Thoracic aorta (tissue), 2 donors: ENCODE data around the gene PGAM2. TPM values are rescaled to one million over a fixed set of nuclear protein-coding genes. Genes with fewer than 3 reads are reported as not detected.
"Not testable (repeated sequence)": the region's sequence is repeated elsewhere in the genome, so short reads cannot be mapped to it uniquely, and the experiment has no call there.

ENCODE experiments used
- ATAC-seq: fragments of 150-250 bp; one replicate; pipeline ENCODE4 v1.8.0; 2017; ENCODE audit warnings: low read depth; ENCODE audit not compliant: insufficient number of reproducible peaks, low FRiP score
- DNase-seq: peaks from one replicate; pipeline ENCODE4 v3.0.0-alpha.2; 2020; ENCODE audit warnings: low spot score
- H3K27ac ChIP-seq, 2 donors: fragments of 200-600 bp; sonication (generic); 1 replicate in 1 of 2; 2 replicates in 1 of 2; pipeline ENCODE4 v1.5.1; 2016; ENCODE audit warnings: mild to moderate bottlenecking in 2 of 2, moderate library complexity in 2 of 2
- H3K27me3 ChIP-seq: fragments of 200-600 bp; sonication (generic); replicated peaks from 2 replicates; pipeline ENCODE4 v1.6.0; 2016; ENCODE audit warnings: mild to moderate bottlenecking; ENCODE audit not compliant: insufficient read depth
- H3K36me3 ChIP-seq: fragments of 200-600 bp; sonication (generic); one replicate; pipeline ENCODE4 v1.5.1; 2016
- H3K4me1 ChIP-seq, 2 donors: fragments of 200-600 bp; sonication (generic); 1 replicate in 1 of 2; 2 replicates in 1 of 2; pipeline versions ENCODE4 v1.5.1 to v1.6.0; 2016; ENCODE audit warnings: low read depth in 2 of 2, mild to moderate bottlenecking in 1 of 2; ENCODE audit not compliant: control insufficient read depth in 1 of 2
- H3K4me3 ChIP-seq: fragments of 200-600 bp; sonication (generic); 2 replicates; pipeline ENCODE4 v1.5.1; 2016; ENCODE audit warnings: mild to moderate bottlenecking
- H3K9me3 ChIP-seq: fragments of 200-600 bp; sonication (generic); 2 replicates; pipeline ENCODE4 v1.5.1; 2016
- total RNA-seq, 2 donors: library from RNA; depleted of rRNA; stranded (reverse); fragments of >200 nt; gene quantifications; one replicate each; pipeline versions ENCODE4 v1.1.0 to v1.2.3, GENCODE V29; 2016
- TF ChIP-seq, protein P1 (sequence below): fragments of 200-600 bp; sonication (generic); IDR thresholded peaks from one replicate; pipeline ENCODE4 v1.5.1; 2019; ENCODE audit warnings: antibody characterized with exemption

PGAM2 gene
- total RNA-seq, 2 donors from 2014 or later = 1.8 to 9.5 TPM

DNA sequence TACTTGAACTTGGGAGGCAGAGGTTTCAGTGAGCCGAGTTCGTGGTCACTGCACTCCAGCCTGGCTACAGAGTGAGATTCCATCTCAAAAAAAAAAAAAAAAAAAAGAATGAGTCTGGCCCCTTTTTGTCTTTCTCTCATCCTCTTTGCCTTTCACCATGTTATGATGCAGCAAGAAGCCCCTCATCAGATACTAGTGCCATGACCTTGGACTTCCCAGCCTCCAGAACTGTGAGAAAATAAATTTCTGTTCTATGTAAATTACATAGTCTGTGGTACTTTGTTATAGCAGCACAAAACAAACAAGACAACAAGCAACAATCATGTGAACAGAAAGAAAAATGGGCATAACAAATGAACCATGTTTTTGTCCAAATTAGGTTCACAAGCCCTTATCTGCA lies 23.1 kb downstream of the PGAM2 start:
- DNase-seq (no peak), ATAC-seq (no peak)
- Histone ChIP-seq H3K4me3 (no peak overlapping the region), H3K27me3 (no peaks in the 10 kb centered on the region), H3K27ac (no peak overlapping the region), H3K4me1 (peaks cover 8 to 24% of the 10 kb centered on the region in 2 donors), H3K36me3 (peaks cover 5% of the 10 kb centered on the region), H3K9me3 (no peaks in the 10 kb centered on the region)
- TF ChIP-seq, protein P1, sequence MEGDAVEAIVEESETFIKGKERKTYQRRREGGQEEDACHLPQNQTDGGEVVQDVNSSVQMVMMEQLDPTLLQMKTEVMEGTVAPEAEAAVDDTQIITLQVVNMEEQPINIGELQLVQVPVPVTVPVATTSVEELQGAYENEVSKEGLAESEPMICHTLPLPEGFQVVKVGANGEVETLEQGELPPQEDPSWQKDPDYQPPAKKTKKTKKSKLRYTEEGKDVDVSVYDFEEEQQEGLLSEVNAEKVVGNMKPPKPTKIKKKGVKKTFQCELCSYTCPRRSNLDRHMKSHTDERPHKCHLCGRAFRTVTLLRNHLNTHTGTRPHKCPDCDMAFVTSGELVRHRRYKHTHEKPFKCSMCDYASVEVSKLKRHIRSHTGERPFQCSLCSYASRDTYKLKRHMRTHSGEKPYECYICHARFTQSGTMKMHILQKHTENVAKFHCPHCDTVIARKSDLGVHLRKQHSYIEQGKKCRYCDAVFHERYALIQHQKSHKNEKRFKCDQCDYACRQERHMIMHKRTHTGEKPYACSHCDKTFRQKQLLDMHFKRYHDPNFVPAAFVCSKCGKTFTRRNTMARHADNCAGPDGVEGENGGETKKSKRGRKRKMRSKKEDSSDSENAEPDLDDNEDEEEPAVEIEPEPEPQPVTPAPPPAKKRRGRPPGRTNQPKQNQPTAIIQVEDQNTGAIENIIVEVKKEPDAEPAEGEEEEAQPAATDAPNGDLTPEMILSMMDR = no peak

GRCh38 chr7:44040493-44040891 lies 24.9 kb downstream of the PGAM2 start:
- not testable (repeated sequence) for H3K36me3 ChIP-seq, H3K9me3 ChIP-seq, H3K27me3 ChIP-seq, DNase-seq, H3K27ac ChIP-seq, ATAC-seq
- TF ChIP-seq, protein P1 = peak; percentile 15
- Histone ChIP-seq H3K4me1 (peaks cover 6 to 12% of the 10 kb centered on the region in 2 donors), H3K4me3 (peak overlapping the region; percentile 69)

DNA sequence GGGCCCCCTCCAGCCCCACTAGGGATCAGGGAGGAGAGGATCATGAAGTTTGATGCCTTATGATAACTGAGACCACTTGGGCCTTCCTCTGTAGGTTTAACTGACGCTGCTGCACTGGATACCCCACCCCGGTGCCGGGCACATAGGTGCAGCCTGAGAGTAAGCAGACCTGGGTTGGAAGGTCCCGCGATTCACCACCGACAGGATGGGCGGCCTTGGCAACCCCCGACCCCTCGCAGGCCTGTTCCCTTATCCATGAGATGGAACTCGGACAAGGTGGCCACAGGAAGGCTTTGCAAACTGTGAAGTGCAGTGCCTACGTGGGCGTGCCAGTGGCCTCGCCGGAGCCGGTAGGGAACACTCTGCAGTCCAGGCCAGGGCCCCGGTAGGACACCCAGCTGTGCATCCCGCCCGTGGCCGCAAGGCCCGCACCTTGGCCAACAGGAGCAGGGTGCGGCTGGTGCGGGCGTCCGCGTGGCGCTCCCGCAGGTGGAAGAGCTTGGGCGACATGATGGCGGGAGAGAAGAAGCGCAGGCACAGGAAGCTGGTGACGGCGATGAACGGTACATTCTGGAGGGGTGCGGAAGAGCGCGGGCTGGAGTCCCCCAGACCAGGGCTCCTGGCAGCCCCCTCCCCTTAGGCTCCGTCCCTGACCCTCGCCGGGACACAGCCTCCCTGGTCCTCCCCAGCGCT lies 25.4 kb downstream of the PGAM2 start:
- H3K27ac ChIP-seq, H3K4me1 ChIP-seq, DNase-seq, ATAC-seq, H3K27me3 ChIP-seq, H3K9me3 ChIP-seq, H3K36me3 ChIP-seq: not testable (repeated sequence)
- peak overlapping the region; percentile 69 for H3K4me3 ChIP-seq

- H3K27me3 ChIP-seq, H3K9me3 ChIP-seq, H3K4me1 ChIP-seq, H3K36me3 ChIP-seq: not testable (repeated sequence)
- DNase-seq (peak; percentile 82), ATAC-seq (peak; percentile 95)
- Histone ChIP-seq H3K4me3 (peak overlapping the region; percentile 72), H3K27ac (peak overlapping the region; percentile 33 to 58)
Observed at GRCh38 chr7:44038961-44039558, 26.3 kb downstream of the PGAM2 start.

DNA sequence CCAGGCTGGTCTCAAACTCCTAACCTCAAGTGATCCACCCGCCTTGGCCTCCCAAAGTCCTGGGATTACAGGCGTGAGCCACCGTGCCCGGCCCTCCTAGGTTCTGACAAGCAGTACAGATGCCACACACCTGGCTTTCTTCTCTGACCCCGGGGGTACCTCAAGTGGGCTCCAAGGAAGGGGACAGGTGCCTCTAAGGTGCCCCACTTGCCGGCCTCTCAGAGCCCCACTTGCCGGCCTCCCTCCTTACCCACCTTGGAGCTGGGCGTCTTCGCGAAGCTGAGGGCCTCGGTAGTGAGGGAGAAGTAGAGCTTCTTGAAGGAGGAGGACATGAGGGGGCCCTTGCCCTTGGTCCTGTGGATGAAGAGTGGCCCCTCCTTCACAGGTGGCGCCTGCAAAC lies 26.8 kb downstream of the PGAM2 start:
- H3K9me3 ChIP-seq, H3K4me3 ChIP-seq, H3K36me3 ChIP-seq, H3K27ac ChIP-seq, ATAC-seq, H3K4me1 ChIP-seq, DNase-seq, H3K27me3 ChIP-seq: not testable (repeated sequence)

DNA sequence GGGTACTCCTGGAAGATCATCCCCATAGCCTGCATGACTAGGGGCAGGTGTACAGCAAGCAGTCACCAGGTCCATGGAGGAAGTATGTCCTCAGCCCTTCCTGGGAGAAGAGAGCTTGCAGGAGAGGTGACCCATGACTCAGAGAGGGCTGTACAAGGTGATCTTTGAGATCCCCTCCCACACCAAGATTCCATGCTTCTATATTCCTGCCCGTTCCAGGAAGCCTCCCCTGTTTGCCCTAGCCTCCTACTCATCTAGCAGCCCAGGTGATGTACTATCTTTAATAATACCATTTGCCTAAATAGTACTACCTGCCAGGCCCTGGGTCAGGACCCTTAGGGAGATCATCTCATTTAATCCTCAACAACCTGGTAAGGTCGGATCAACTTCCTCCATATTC lies 27.4 kb downstream of the PGAM2 start:
- not testable (repeated sequence) for H3K27me3 ChIP-seq, DNase-seq, H3K36me3 ChIP-seq, H3K4me3 ChIP-seq, ATAC-seq, H3K27ac ChIP-seq, H3K9me3 ChIP-seq, H3K4me1 ChIP-seq

DNA sequence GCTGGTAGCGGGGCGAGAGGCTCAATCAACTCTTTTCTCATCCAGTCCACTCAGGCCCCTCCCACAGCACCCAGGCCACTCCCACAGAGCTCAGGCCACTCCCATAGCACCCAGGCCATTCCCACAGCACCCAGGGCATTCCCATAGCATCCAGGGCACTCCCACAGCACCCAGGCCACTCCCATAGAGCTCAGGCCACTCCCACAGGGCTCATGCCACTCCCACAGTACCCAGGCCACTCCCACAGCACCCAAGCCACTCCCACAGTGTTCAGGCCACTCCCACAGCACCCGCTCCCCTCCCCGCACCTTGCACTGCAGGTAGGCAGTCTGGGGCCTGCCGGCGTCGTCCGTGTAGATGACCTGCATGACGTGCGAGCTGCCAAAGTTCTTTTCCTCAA lies 29.0 kb downstream of the PGAM2 start:
- H3K27ac ChIP-seq, ATAC-seq, H3K4me1 ChIP-seq, H3K4me3 ChIP-seq, H3K36me3 ChIP-seq, H3K9me3 ChIP-seq, DNase-seq, H3K27me3 ChIP-seq: not testable (repeated sequence)

GRCh38 chr7:44033971-44034844 lies 31.2 kb downstream of the PGAM2 start:
- not testable (repeated sequence) for DNase-seq, H3K27ac ChIP-seq, H3K36me3 ChIP-seq, ATAC-seq, H3K4me1 ChIP-seq, H3K4me3 ChIP-seq, H3K27me3 ChIP-seq, H3K9me3 ChIP-seq

GRCh38 chr7:44032031-44032430 lies 33.3 kb downstream of the PGAM2 start:
- not testable (repeated sequence) for H3K27me3 ChIP-seq, ATAC-seq, DNase-seq, H3K4me1 ChIP-seq, H3K36me3 ChIP-seq, H3K27ac ChIP-seq, H3K4me3 ChIP-seq, H3K9me3 ChIP-seq

- not testable (repeated sequence) for H3K36me3 ChIP-seq, H3K9me3 ChIP-seq, H3K4me1 ChIP-seq, H3K27ac ChIP-seq, H3K27me3 ChIP-seq, DNase-seq, H3K4me3 ChIP-seq, ATAC-seq
Observed at GRCh38 chr7:44031319-44031718, 34.0 kb downstream of the PGAM2 start.
